GM23338 (cell line): ENCODE measurements around the gene RAB33B. TPM values are rescaled to one million over a fixed set of nuclear protein-coding genes. Genes with fewer than 3 reads are reported as not detected.

Experiments
- ETS1 ChIP-seq: IDR thresholded peaks from 2 replicates; pipeline ENCODE4 v1.6.1; 2016; ENCODE audit warnings: antibody characterized with exemption
- EZH2 ChIP-seq: fragments of 200-600 bp; sonication (generic); IDR thresholded peaks from one replicate; pipeline ENCODE4 v1.8.0; 2017; ENCODE audit warnings: antibody characterized with exemption, mild to moderate bottlenecking, low read depth; ENCODE audit not compliant: unreplicated experiment
- REST ChIP-seq: IDR thresholded peaks from one replicate; pipeline ENCODE4 v1.6.1; 2018; ENCODE audit warnings: antibody characterized with exemption; ENCODE audit not compliant: unreplicated experiment
- ZNF462 ChIP-seq: fragments of 250-450 bp; sonication (Bioruptor Pico); IDR thresholded peaks from 2 replicates; pipeline ENCODE4 v1.5.0; 2020; ENCODE audit warnings: mild to moderate bottlenecking, moderate library complexity
- polyA plus RNA-seq: library from polyadenylated mRNA; unstranded; fragments of >200 nt; fragmentation: Nextera tagmentation; extraction: Ambion mirVana; gene quantifications from 2 replicates; pipeline ENCODE4 v1.2.1, GENCODE V29; 2016
- total RNA-seq: library from RNA; depleted of rRNA; stranded (reverse); fragments of >200 nt; shearing (Covaris generic); gene quantifications from 2 replicates; pipeline ENCODE4 v1.2.3, GENCODE V29; 2014

Gene RAB33B
- total and polyA plus RNA-seq, 2 experiments from 2014 or later, result 9.9 to 17.5 TPM

GRCh38 chr4:139524062-139524631 is 70.2 kb downstream of the RAB33B start (continued):
- no peak for TF ChIP-seq ZNF462 (CRISPR knock-in tag)
- no peak for TF ChIP-seq REST
- no peak for TF ChIP-seq EZH2
- TF ChIP-seq ETS1, result no peak
